Trophoblast cell (in vitro differentiated cells and primary cell): Measurements from ENCODE around the gene TSHZ2.
"Not testable (repeated sequence)": the region's sequence is repeated elsewhere in the genome, so short reads cannot be mapped to it uniquely, and the experiment has no call there.

Experiments
- DNase-seq, 2 donors: peaks; one replicate each; pipeline ENCODE4 v3.0.0-alpha.2; 2016
- H2AFZ ChIP-seq: 2 replicates; pipeline ENCODE4 v1.6.1; 2013; ENCODE audit warnings: low read length, moderate library complexity, mild to moderate bottlenecking; ENCODE audit not compliant: insufficient read depth, poor library complexity
- H2AK5ac ChIP-seq: 2 replicates; pipeline ENCODE4 v1.6.1; 2013; ENCODE audit warnings: mild to moderate bottlenecking, low read length
- H2BK120ac ChIP-seq: 2 replicates; pipeline ENCODE4 v1.6.1; 2013; ENCODE audit warnings: low read length, mild to moderate bottlenecking, moderate library complexity; ENCODE audit not compliant: insufficient read depth, poor library complexity
- H2BK12ac ChIP-seq: 2 replicates; pipeline ENCODE4 v1.6.1; 2013; ENCODE audit warnings: mild to moderate bottlenecking, low read length, moderate library complexity
- H2BK5ac ChIP-seq: 2 replicates; pipeline ENCODE4 v1.6.1; 2013; ENCODE audit warnings: low read length, low read depth, moderate library complexity, mild to moderate bottlenecking; ENCODE audit not compliant: poor library complexity
- H3K14ac ChIP-seq: 2 replicates; pipeline ENCODE4 v1.6.1; 2013; ENCODE audit warnings: mild to moderate bottlenecking, low read length
- H3K18ac ChIP-seq: 2 replicates; pipeline ENCODE4 v1.6.1; 2013; ENCODE audit warnings: mild to moderate bottlenecking, low read length
- H3K23ac ChIP-seq: 2 replicates; pipeline ENCODE4 v1.6.1; 2013; ENCODE audit warnings: low read length
- H3K27ac ChIP-seq: 2 replicates; pipeline ENCODE4 v1.5.1; 2013; ENCODE audit warnings: low read depth, mild to moderate bottlenecking, inconsistent platforms, low read length, moderate library complexity
- H3K27me3 ChIP-seq: 2 replicates; pipeline ENCODE4 v1.6.1; 2013; ENCODE audit warnings: inconsistent platforms, mild to moderate bottlenecking, low read length, moderate library complexity; ENCODE audit not compliant: insufficient read depth
- H3K36me3 ChIP-seq, 2 experiments: 1 replicate in 1 of 2; 2 replicates in 1 of 2; pipeline ENCODE4 v1.6.1; 2013; ENCODE audit warnings: low read length in 2 of 2, mild to moderate bottlenecking in 2 of 2, moderate library complexity in 1 of 2; ENCODE audit not compliant: insufficient read depth in 2 of 2, control insufficient read depth in 1 of 2
- H3K4ac ChIP-seq: 2 replicates; pipeline ENCODE4 v1.6.1; 2013; ENCODE audit warnings: low read depth, mild to moderate bottlenecking, low read length, moderate library complexity
- H3K4me1 ChIP-seq, 2 experiments: 1 replicate in 1 of 2; 2 replicates in 1 of 2; pipeline ENCODE4 v1.6.1; 2013; ENCODE audit warnings: low read length in 2 of 2, mild to moderate bottlenecking in 2 of 2, moderate library complexity in 1 of 2; ENCODE audit not compliant: insufficient read depth in 2 of 2, control insufficient read depth in 1 of 2
- H3K4me2 ChIP-seq: 2 replicates; pipeline ENCODE4 v1.6.1; 2013; ENCODE audit warnings: inconsistent platforms, mild to moderate bottlenecking, low read length, moderate library complexity
- H3K4me3 ChIP-seq: 2 replicates; pipeline ENCODE4 v1.5.1; 2013; ENCODE audit warnings: mild to moderate bottlenecking, low read depth, low read length, inconsistent platforms
- H3K79me1 ChIP-seq: one replicate; pipeline ENCODE4 v1.6.1; 2013; ENCODE audit warnings: low read length
- H3K79me2 ChIP-seq: 2 replicates; pipeline ENCODE4 v1.6.1; 2013; ENCODE audit warnings: low read length, mild to moderate bottlenecking; ENCODE audit not compliant: control insufficient read depth, insufficient read depth, poor library complexity
- H3K9ac ChIP-seq: 2 replicates; pipeline ENCODE4 v1.6.1; 2013; ENCODE audit warnings: mild to moderate bottlenecking, low read length
- H3K9me3 ChIP-seq: 2 replicates; pipeline ENCODE4 v1.6.1; 2013; ENCODE audit warnings: low read depth, mild to moderate bottlenecking, control low read depth, inconsistent platforms, low read length; ENCODE audit not compliant: insufficient read depth
- H4K12ac ChIP-seq: 2 replicates; pipeline ENCODE4 v1.6.1; 2013; ENCODE audit warnings: low read depth, mild to moderate bottlenecking, low read length, moderate library complexity
- H4K8ac ChIP-seq: 2 replicates; pipeline ENCODE4 v1.6.1; 2013; ENCODE audit warnings: low read depth, mild to moderate bottlenecking, low read length, moderate library complexity
- H4K91ac ChIP-seq: one replicate; pipeline ENCODE4 v1.6.1; 2013; ENCODE audit warnings: low read depth, mild to moderate bottlenecking, low read length, moderate library complexity
- WGBS: extraction: QIAGEN DNeasy Blood & Tissue Kit; methylation state at CpG from one replicate; pipeline ENCODE4 v1.1.7; 2013; ENCODE audit warnings: missing lambda C conversion rate; ENCODE audit not compliant: insufficient read length, insufficient coverage; ENCODE audit errors: extremely low coverage; 5-methylcytosine and 5-hydroxymethylcytosine counted together

TSHZ2 gene

GRCh38 chr20:53513489-53514298, 541.5 kb downstream of the TSHZ2 start:
- H3K23ac ChIP-seq, result no peak overlapping the region
- peaks cover 2% of the 10 kb centered on the region for H3K9me3 ChIP-seq
- no peak overlapping the region for H2AFZ ChIP-seq
- H2AK5ac ChIP-seq, result no peak overlapping the region
- no peak overlapping the region for H4K12ac ChIP-seq
- H2BK5ac ChIP-seq, result no peak overlapping the region
- no peaks in the 10 kb centered on the region for H3K4me1 ChIP-seq
- H3K36me3 ChIP-seq, result no peaks in the 10 kb centered on the region
- H4K91ac ChIP-seq, result no peak overlapping the region
- H3K79me1 ChIP-seq, result no peaks in the 10 kb centered on the region
- no peak overlapping the region for H2BK12ac ChIP-seq
- no peak overlapping the region for H3K9ac ChIP-seq
- no peak overlapping the region for H4K8ac ChIP-seq
- H3K27me3 ChIP-seq, result no peaks in the 10 kb centered on the region
- no peak overlapping the region for H3K18ac ChIP-seq
- H3K4ac ChIP-seq, result no peak overlapping the region
- no peaks in the 10 kb centered on the region for H3K79me2 ChIP-seq
- no peak overlapping the region for H3K14ac ChIP-seq
- H2BK120ac ChIP-seq, result no peak overlapping the region
- H3K27ac ChIP-seq, result no peak overlapping the region
- WGBS, result no CpG with 5 or more reads among the region's 18 CpGs
- H3K4me3 ChIP-seq, result no peak overlapping the region
- H3K4me2 ChIP-seq, result no peak overlapping the region
- peak; percentile 95 to 96 for DNase-seq

GRCh38 chr20:53515749-53516148, 543.6 kb downstream of the TSHZ2 start:
- Histone ChIP-seq H3K23ac (no peak overlapping the region), H3K9ac (no peak overlapping the region), H4K91ac (no peak overlapping the region), H4K12ac (no peak overlapping the region), H2BK12ac (no peak overlapping the region), H2BK120ac (no peak overlapping the region), H3K14ac (no peak overlapping the region), H4K8ac (no peak overlapping the region), H3K4me1 (no peaks in the 10 kb centered on the region), H3K4ac (no peak overlapping the region), H3K79me2 (no peaks in the 10 kb centered on the region), H3K4me2 (no peak overlapping the region), H3K27me3 (no peaks in the 10 kb centered on the region), H2AK5ac (no peak overlapping the region), H3K79me1 (no peaks in the 10 kb centered on the region), H3K18ac (no peak overlapping the region), H3K9me3 (no peaks in the 10 kb centered on the region), H2BK5ac (no peak overlapping the region), H3K4me3 (no peak overlapping the region), H3K36me3 (no peaks in the 10 kb centered on the region), H3K27ac (no peak overlapping the region), H2AFZ (no peak overlapping the region)
- DNase-seq, result no peak
- WGBS, result no CpG with 5 or more reads among the region's 4 CpGs

GRCh38 chr20:53517146-53517545, 545.0 kb downstream of the TSHZ2 start:
- no CpG with 5 or more reads among the region's 13 CpGs for WGBS

GRCh38 chr20:53521421-53521820, 549.3 kb downstream of the TSHZ2 start:
- H3K18ac ChIP-seq, H3K27ac ChIP-seq: not testable (repeated sequence)

More at GRCh38 chr20:53517146-53517545, 545.0 kb downstream of the TSHZ2 start:
- Histone ChIP-seq H3K9me3 (no peaks in the 10 kb centered on the region), H4K8ac (no peak overlapping the region), H3K4me3 (no peak overlapping the region), H3K36me3 (no peaks in the 10 kb centered on the region), H3K27me3 (no peaks in the 10 kb centered on the region), H3K4ac (no peak overlapping the region), H2AFZ (no peak overlapping the region), H3K14ac (no peak overlapping the region), H4K91ac (no peak overlapping the region), H3K18ac (no peak overlapping the region), H2BK5ac (no peak overlapping the region), H3K79me2 (no peaks in the 10 kb centered on the region), H3K23ac (no peak overlapping the region), H2AK5ac (no peak overlapping the region), H3K27ac (no peak overlapping the region), H2BK120ac (no peak overlapping the region), H3K4me2 (no peak overlapping the region), H3K4me1 (no peaks in the 10 kb centered on the region), H4K12ac (no peak overlapping the region), H3K9ac (no peak overlapping the region), H3K79me1 (no peaks in the 10 kb centered on the region), H2BK12ac (no peak overlapping the region)
- DNase-seq, result peak in 1 of 2 donors; percentile 26

More at GRCh38 chr20:53521421-53521820, 549.3 kb downstream of the TSHZ2 start:
- not testable (repeated sequence) for H3K4me1 ChIP-seq, H3K4me3 ChIP-seq, H4K12ac ChIP-seq, H4K91ac ChIP-seq, H3K14ac ChIP-seq, H3K36me3 ChIP-seq, H3K4me2 ChIP-seq, H3K79me2 ChIP-seq, H2BK12ac ChIP-seq, H3K4ac ChIP-seq, H2AK5ac ChIP-seq, H3K9me3 ChIP-seq, H2BK5ac ChIP-seq, H3K23ac ChIP-seq, H4K8ac ChIP-seq, H3K79me1 ChIP-seq, H2BK120ac ChIP-seq, H2AFZ ChIP-seq, DNase-seq, H3K27me3 ChIP-seq, H3K9ac ChIP-seq
- no CpG with 5 or more reads among the region's 5 CpGs for whole genome bisulfite sequencing
